Stimulated activated CD8-positive, alpha-beta memory T cell treated with anti-CD3 and anti-CD28 coated beads, Interleukin-15, amount 100 ng/mL, for 4 hours (primary cell): ENCODE data around the gene ENO2.

ENCODE experiments used
- DNase-seq, 2 donors: peaks; one replicate each; pipeline ENCODE4 v3.0.0-alpha.2; 2020; ENCODE audit warnings: low read depth in 2 of 2

The ENO2 gene

GRCh38 chr12:6960593-6961277 is 46.4 kb downstream of the ENO2 start:
- no peak for DNase-seq

GRCh38 chr12:6961278-6961694 is 46.9 kb downstream of the ENO2 start:
- peak; percentile 92 to 96 for DNase-seq

GRCh38 chr12:6961695-6962284 is 47.4 kb downstream of the ENO2 start:
- DNase-seq: no peak

DNA sequence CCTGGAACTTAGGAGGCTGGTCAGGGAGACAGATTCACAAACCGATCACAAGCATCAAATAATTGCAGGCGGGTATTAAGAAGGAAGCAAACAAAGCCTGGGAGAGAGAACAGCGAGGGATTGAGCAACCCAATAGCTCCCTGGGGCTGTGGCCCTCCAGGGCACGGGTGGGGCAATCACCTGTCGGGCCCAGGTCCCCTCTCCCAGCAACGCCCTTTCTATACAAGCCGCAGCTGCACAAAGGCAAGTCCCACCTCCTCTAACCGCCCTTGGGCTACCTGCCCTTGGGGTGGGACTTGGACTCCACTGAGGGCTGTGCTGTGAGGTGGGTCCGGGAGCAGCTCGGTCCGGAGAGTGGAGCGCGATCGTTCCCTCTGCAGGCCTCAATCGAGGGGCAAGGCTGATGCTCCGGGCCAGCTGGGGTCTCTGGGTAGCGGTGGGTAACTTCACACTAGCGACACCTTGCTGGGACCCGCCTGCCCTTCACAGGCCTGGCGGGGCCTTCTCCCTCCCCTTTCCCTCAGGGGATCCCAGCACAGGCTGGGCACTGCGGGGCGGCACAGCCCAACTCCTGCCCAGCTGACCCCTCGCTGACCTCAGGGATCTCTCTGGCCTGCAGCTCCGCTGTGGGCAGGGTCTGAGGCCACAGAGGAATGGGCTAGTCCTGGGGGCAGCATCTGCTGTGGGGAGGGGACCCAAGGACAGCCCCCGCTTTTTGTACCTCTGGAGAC is 48.1 kb downstream of the ENO2 start:
- no peak for DNase-seq

DNA sequence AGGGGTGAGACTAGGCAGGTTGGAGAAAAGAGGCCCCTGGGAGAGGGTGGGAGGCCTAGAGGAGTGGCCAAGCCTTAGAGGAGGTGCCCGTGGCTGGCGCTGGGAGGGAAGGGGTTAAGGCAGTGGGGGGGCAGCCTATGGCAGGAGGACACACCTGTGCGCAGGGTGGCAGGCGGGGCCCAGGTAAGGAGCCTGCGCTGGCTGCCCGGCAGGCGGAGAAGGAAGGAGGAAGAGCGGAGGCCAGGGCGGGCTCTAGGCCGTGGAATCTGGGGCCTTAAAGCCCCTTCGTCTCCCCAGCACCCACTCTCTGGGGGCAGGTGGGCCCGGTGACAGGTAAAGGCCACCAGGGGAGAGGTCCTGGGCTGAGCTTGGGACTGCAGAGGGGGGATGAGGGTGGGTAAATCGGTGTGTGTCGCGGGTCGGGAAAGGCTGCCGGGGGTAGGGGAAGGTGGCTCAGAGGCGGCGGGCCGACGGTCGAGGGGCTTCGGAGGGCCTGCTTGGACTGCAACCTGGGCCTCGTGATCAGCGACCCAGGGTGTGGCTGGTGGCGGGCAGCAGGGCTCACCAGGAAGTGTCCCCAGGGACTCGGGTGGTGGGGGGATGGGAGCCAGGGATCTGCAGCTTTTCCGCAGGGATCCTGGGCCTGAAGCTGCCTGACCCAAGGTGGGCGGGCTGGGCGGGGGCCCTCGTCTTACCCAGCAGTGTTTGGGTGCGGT is 48.8 kb downstream of the ENO2 start:
- DNase-seq: no peak

- DNase-seq: no peak
These were observed 49.5 kb downstream of the ENO2 start for GRCh38 chr12:6963791-6964413.

DNA sequence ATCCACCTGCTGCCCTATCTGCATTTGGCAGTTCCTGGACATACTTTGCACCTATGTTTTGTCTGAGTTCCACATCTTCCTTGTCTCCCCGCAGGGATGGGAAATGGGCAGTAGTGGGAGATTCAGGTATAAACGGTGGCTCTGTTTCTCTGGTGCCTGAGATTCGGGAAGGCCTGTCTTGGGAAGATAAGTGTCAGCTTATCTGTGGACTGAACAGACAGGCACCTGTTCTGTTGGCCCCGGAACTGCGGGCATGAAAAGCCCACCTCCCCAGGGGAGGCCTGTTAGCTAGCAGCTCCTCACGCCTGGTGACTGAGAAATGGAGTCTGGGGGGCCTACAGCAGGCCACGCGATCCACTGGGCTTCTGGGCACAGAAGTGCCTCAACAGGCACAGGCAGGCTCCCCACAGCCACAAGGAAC is 50.2 kb downstream of the ENO2 start:
- DNase-seq: no peak

DNA sequence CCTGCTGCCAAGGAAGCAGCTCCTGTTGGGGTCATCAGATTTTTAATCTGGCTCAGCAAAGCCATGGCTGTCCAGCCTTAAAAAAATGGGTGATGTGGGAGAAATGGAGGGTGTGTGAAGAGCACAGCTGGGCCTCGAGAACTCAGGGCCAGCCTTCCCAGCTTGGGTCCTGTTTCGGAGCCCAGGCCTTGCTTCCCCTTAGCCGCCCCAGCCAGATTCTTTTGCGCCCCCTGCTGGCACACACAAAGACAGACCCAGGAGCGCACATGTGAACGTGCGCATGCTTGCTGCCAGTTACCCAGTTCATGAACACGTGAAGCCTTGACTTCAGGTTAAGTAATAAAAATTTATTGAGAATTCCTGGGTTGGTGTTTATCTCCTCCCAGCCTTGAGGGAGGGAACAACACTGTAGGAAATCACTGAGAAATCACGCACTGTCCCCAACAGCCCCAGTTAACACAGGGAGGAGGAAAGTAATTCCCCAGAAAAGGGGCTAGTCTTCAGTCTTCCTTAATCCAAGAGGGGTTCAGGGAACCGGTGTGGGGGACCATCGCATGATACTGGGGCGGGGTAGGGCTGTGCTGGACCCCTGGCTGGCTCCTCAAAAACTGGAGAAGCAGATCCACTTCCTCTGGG is 50.8 kb downstream of the ENO2 start:
- DNase-seq: peak; percentile 70 to 81

DNA sequence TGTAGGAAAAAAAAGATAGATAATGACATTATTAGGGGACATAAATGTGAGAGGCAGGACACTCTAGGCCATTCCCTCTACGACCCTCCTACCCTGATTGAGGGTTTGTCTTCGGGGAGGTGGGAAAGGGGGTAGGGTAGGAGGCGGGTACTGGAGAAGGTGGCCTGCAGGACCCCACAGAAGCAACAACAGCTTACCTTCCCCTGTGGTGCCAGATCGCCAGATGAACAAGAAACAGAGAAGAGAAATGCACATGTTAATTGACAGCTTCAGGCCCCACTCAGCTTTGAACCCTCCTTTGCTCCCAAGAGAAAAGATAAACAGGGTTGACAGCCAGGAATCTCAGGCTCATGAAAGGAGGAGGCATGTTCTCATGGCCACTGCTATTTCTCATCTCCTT is 51.3 kb downstream of the ENO2 start:
- DNase-seq: no peak

DNA sequence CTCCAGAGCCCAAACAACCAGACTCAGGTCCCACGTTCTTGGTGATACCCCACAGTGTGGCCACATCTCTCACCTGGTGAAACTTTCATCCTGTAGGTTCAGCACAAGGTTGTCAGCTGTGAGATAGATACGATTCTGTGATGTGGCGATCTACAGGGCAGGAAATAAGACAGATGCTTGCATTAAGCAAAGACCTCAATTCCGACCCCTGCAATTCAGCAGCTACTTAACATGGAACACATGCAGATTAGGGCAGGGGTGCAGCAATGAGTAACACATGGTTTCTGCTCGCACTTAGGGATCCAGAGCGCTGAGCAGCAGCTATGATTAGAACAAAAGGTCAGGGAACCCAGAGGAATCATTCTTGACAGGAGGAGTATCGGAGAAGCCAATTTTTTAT is 52.0 kb downstream of the ENO2 start:
- DNase-seq: no peak

DNA sequence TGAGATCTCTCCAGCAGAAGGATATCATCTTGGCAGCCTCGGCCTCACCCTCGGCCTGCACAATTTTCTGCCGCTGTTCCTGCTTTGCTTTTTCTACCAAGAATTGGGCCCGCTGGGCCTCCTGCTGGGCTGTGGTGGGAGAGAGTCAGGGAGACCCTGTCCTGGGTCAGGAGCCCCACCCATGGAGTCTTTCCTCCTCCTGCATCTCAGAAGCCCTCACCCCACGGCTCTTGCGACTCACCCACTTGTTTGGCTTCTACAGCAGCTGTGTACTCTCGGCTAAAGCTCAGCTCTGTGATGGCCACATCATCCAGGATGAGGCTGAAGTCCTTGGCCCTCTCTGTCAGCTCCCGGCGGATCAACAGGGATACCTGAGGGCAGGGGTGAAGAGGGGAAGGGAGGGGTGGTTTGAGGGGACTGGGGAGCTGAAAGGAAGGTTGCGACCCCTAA is 53.3 kb downstream of the ENO2 start:
- DNase-seq: no peak

- DNase-seq: no peak
These were observed 54.0 kb downstream of the ENO2 start for GRCh38 chr12:6968426-6968825.

GRCh38 chr12:6970096-6970527 is 55.7 kb downstream of the ENO2 start:
- DNase-seq: no peak
